AML-193 (cell line): ENCODE results near the gene MPZL1.

Source experiments
- DNase-seq, 2 experiments: peaks; one replicate each; lab custom pipeline; 2025; lab: John Stamatoyannopoulos, UW

MPZL1 gene

GRCh38 chr1:167721617-167722151, at the start of gene MPZL1:
MPZL1 (plus strand) TSS chr1:167721982; CDS start chr1:167722152, 170 bp downstream.
- DNase-seq: peak; percentile 67 to 69

- DNase-seq: no peak
Measured at GRCh38 chr1:167672831-167673230, 49.0 kb upstream of the MPZL1 start.

GRCh38 chr1:167673265-167673664, 48.5 kb upstream of the MPZL1 start:
- DNase-seq: no peak

- DNase-seq: no peak
Measured at GRCh38 chr1:167674156-167674555, 47.6 kb upstream of the MPZL1 start.

GRCh38 chr1:167675440-167675839, 46.3 kb upstream of the MPZL1 start:
- DNase-seq: no peak

GRCh38 chr1:167676205-167676915, 45.4 kb upstream of the MPZL1 start:
- DNase-seq: no peak

- DNase-seq: no peak
Measured at GRCh38 chr1:167676916-167677848, 44.6 kb upstream of the MPZL1 start.

GRCh38 chr1:167678422-167678821, 43.4 kb upstream of the MPZL1 start:
- DNase-seq: no peak

GRCh38 chr1:167678838-167679237, 42.9 kb upstream of the MPZL1 start:
- DNase-seq: no peak

GRCh38 chr1:167679714-167680113, 42.1 kb upstream of the MPZL1 start:
- no peak for DNase-seq

- DNase-seq: no peak
Measured at GRCh38 chr1:167681024-167681423, 40.8 kb upstream of the MPZL1 start.

- no peak for DNase-seq
Measured at GRCh38 chr1:167681451-167682098, 40.2 kb upstream of the MPZL1 start.

- no peak for DNase-seq
Measured at GRCh38 chr1:167683226-167683625, 38.6 kb upstream of the MPZL1 start.

GRCh38 chr1:167683641-167684502, 37.9 kb upstream of the MPZL1 start:
- DNase-seq: no peak

GRCh38 chr1:167685844-167686243, 35.9 kb upstream of the MPZL1 start:
- no peak for DNase-seq

GRCh38 chr1:167687919-167688519, 33.8 kb upstream of the MPZL1 start:
- DNase-seq: peak; percentile 51 to 71

- no peak for DNase-seq
Measured at GRCh38 chr1:167689567-167689920, 32.2 kb upstream of the MPZL1 start.

- no peak for DNase-seq
Measured at GRCh38 chr1:167690053-167690452, 31.7 kb upstream of the MPZL1 start.

GRCh38 chr1:167693425-167694045, 28.2 kb upstream of the MPZL1 start:
- DNase-seq: no peak

GRCh38 chr1:167694691-167695090, 27.1 kb upstream of the MPZL1 start:
- no peak for DNase-seq

GRCh38 chr1:167695147-167695546, 26.6 kb upstream of the MPZL1 start:
- peak; percentile 21 to 29 for DNase-seq
